Measurements from ENCODE around the gene RSPO4. TPM values are rescaled to one million over a fixed set of nuclear protein-coding genes. Genes with fewer than 3 reads are reported as not detected.

The RSPO4 gene
- polyA plus RNA-seq, 2 donors = 0.04 to 0.06 TPM

DNA sequence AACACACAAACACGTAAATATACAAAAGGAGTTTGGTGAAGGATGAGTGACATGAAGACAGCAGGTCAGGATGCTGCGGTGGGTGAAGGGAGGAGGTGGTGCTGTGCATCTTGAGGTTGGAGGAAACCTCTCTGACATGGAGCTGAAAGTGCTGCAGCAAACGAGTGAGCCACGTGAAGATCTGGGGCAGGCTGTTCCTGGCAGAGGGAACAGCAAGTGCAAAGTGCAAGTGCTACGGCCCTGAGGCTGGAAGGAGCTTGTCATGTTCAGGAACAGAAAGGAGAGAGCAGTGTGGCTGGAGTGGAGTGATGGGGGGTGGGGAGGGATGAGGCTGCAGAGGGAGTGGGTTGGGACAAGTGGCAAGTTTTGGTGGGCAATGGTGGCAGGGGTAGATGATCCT lies 61.2 kb downstream of the RSPO4 start:
- Histone ChIP-seq H3K27ac (ENCODE audit: low read depth in 2 of 2, low read length in 1 of 2) (no peak overlapping the region), H3K4me1 (ENCODE audit: control insufficient read depth in 2 of 2, insufficient read depth in 2 of 2, low read length in 1 of 2) (no peaks in the 10 kb centered on the region), H3K4me3 (ENCODE audit: low read depth in 1 of 2, low read length in 2 of 2) (no peak overlapping the region), H3K9me3 (ENCODE audit: control insufficient read depth in 2 of 2, insufficient read depth in 1 of 2, low read depth in 1 of 2, low read length in 1 of 2) (no peaks in the 10 kb centered on the region), H3K27me3 (ENCODE audit: control insufficient read depth in 1 of 2, insufficient read depth in 2 of 2, low read length in 2 of 2) (no peaks in the 10 kb centered on the region), H3K36me3 (ENCODE audit: control insufficient read depth in 2 of 2, insufficient read depth in 2 of 2, low read length in 1 of 2) (no peaks in the 10 kb centered on the region)
- WGBS, 2 donors = 66 to 74% methylated on average over 5 of the region's 5 CpGs

DNA sequence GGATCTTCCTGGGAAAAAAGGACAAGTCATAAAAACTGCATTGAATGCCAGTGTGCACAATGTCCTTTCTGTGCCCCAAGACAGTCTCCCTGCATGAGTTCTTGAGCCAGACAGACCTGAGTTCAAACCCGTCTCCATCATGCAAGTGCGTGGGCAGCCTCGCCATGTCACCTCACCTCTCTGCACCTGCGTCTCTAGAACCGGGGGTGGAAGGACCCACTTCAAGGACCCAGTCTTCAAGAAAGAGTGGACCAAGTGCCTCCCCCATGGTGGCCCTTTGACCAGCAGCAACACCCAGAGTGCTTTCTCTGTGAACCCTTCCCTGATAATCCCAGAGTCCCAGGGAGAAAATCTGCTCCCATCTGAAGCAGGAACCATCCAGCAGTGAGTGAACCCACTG lies 62.5 kb downstream of the RSPO4 start:
- Histone ChIP-seq H3K9me3 (ENCODE audit: control insufficient read depth in 2 of 2, insufficient read depth in 1 of 2, low read depth in 1 of 2, low read length in 1 of 2) (no peaks in the 10 kb centered on the region), H3K4me1 (ENCODE audit: control insufficient read depth in 2 of 2, insufficient read depth in 2 of 2, low read length in 1 of 2) (no peaks in the 10 kb centered on the region), H3K4me3 (ENCODE audit: low read depth in 1 of 2, low read length in 2 of 2) (no peak overlapping the region), H3K36me3 (ENCODE audit: control insufficient read depth in 2 of 2, insufficient read depth in 2 of 2, low read length in 1 of 2) (no peaks in the 10 kb centered on the region), H3K27me3 (ENCODE audit: control insufficient read depth in 1 of 2, insufficient read depth in 2 of 2, low read length in 2 of 2) (no peaks in the 10 kb centered on the region), H3K27ac (ENCODE audit: low read depth in 2 of 2, low read length in 1 of 2) (no peak overlapping the region)
- 89 to 95% methylated on average over 5 of the region's 5 CpGs for WGBS, 2 donors

GRCh38 chr20:934186-934840 lies 67.8 kb downstream of the RSPO4 start:
- 59 to 62% methylated on average over 9 of the region's 9 CpGs for WGBS, 2 donors
- H3K4me1 ChIP-seq (ENCODE audit: control insufficient read depth in 2 of 2, insufficient read depth in 2 of 2, low read length in 1 of 2) = no peaks in the 10 kb centered on the region
- no peaks in the 10 kb centered on the region for H3K27me3 ChIP-seq (ENCODE audit: control insufficient read depth in 1 of 2, insufficient read depth in 2 of 2, low read length in 2 of 2)

DNA sequence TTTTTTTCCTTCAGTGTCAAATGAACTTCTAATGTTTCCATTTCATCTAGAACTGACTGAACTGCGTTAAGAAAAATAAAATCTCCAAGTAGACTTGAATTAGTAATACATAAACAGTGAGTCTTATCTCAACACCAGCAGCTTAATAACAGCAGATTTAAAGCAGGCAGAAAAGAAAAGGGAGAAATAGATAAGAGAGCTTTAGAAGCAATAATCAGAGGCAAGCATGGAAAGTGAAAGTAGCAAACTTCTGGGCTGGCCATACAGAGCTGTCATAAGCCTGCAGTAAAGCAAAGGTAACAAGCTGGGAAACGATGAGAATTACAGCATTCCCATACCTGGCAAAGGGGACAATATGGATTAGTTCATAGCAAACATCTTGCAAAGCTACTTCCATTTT lies 69.1 kb downstream of the RSPO4 start:
- H3K27me3 ChIP-seq (ENCODE audit: control insufficient read depth in 1 of 2, insufficient read depth in 2 of 2, low read length in 2 of 2) = no peaks in the 10 kb centered on the region
- no peaks in the 10 kb centered on the region for H3K4me1 ChIP-seq (ENCODE audit: control insufficient read depth in 2 of 2, insufficient read depth in 2 of 2, low read length in 1 of 2)
- peaks cover 0 to 3% of the 10 kb centered on the region in 2 donors for H3K9me3 ChIP-seq (ENCODE audit: control insufficient read depth in 2 of 2, insufficient read depth in 1 of 2, low read depth in 1 of 2, low read length in 1 of 2)
- 82 to 86% methylated on average over 2 of the region's 2 CpGs for WGBS, 2 donors
- no peak overlapping the region for H3K4me3 ChIP-seq (ENCODE audit: low read depth in 1 of 2, low read length in 2 of 2)
- no peak overlapping the region for H3K27ac ChIP-seq (ENCODE audit: low read depth in 2 of 2, low read length in 1 of 2)
- H3K36me3 ChIP-seq (ENCODE audit: control insufficient read depth in 2 of 2, insufficient read depth in 2 of 2, low read length in 1 of 2) = no peaks in the 10 kb centered on the region

More at GRCh38 chr20:934186-934840, 67.8 kb downstream of the RSPO4 start:
- H3K27ac ChIP-seq (ENCODE audit: low read depth in 2 of 2, low read length in 1 of 2) = no peak overlapping the region
- H3K9me3 ChIP-seq (ENCODE audit: control insufficient read depth in 2 of 2, insufficient read depth in 1 of 2, low read depth in 1 of 2, low read length in 1 of 2) = peaks cover 0 to 3% of the 10 kb centered on the region in 2 donors
- H3K4me3 ChIP-seq (ENCODE audit: low read depth in 1 of 2, low read length in 2 of 2) = no peak overlapping the region
- H3K36me3 ChIP-seq (ENCODE audit: control insufficient read depth in 2 of 2, insufficient read depth in 2 of 2, low read length in 1 of 2) = no peaks in the 10 kb centered on the region

DNA sequence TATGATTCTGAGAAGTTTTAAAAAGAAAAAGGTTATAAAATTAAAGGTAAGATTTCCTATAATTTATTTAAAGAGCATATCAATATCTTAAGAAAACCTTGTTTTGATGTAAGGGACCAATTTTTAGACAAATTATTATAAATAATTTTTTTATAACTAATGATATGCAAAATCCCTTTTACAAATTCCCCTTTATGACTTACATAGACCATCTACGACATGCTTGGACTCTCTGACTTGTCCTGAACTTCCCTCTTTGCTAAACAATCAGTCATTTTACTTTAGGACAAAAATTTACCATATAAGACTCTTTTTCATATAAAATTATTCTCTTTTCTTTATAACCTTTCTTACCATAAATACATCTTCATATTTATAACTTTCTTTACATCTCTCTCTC lies 70.7 kb downstream of the RSPO4 start:
- Histone ChIP-seq H3K4me3 (ENCODE audit: low read depth in 1 of 2, low read length in 2 of 2) (no peak overlapping the region), H3K9me3 (ENCODE audit: control insufficient read depth in 2 of 2, insufficient read depth in 1 of 2, low read depth in 1 of 2, low read length in 1 of 2) (peaks cover 0 to 3% of the 10 kb centered on the region in 2 donors), H3K36me3 (ENCODE audit: control insufficient read depth in 2 of 2, insufficient read depth in 2 of 2, low read length in 1 of 2) (no peaks in the 10 kb centered on the region), H3K27ac (ENCODE audit: low read depth in 2 of 2, low read length in 1 of 2) (no peak overlapping the region), H3K4me1 (ENCODE audit: control insufficient read depth in 2 of 2, insufficient read depth in 2 of 2, low read length in 1 of 2) (no peaks in the 10 kb centered on the region), H3K27me3 (ENCODE audit: control insufficient read depth in 1 of 2, insufficient read depth in 2 of 2, low read length in 2 of 2) (no peaks in the 10 kb centered on the region)
- 39 to 68% methylated on average over 1 of the region's 1 CpG for WGBS, 2 donors

- Histone ChIP-seq H3K9me3 (ENCODE audit: control insufficient read depth in 2 of 2, insufficient read depth in 1 of 2, low read depth in 1 of 2, low read length in 1 of 2) (no peaks in the 10 kb centered on the region), H3K36me3 (ENCODE audit: control insufficient read depth in 2 of 2, insufficient read depth in 2 of 2, low read length in 1 of 2) (no peaks in the 10 kb centered on the region), H3K4me3 (ENCODE audit: low read depth in 1 of 2, low read length in 2 of 2) (no peak overlapping the region), H3K4me1 (ENCODE audit: control insufficient read depth in 2 of 2, insufficient read depth in 2 of 2, low read length in 1 of 2) (no peaks in the 10 kb centered on the region), H3K27ac (ENCODE audit: low read depth in 2 of 2, low read length in 1 of 2) (no peak overlapping the region), H3K27me3 (ENCODE audit: control insufficient read depth in 1 of 2, insufficient read depth in 2 of 2, low read length in 2 of 2) (no peaks in the 10 kb centered on the region)
- 70 to 73% methylated on average over 6 of the region's 6 CpGs for WGBS, 2 donors
These were observed 75.4 kb downstream of the RSPO4 start for GRCh38 chr20:926670-927069.

- Histone ChIP-seq H3K36me3 (ENCODE audit: control insufficient read depth in 2 of 2, insufficient read depth in 2 of 2, low read length in 1 of 2) (no peaks in the 10 kb centered on the region), H3K27ac (ENCODE audit: low read depth in 2 of 2, low read length in 1 of 2) (no peak overlapping the region), H3K9me3 (ENCODE audit: control insufficient read depth in 2 of 2, insufficient read depth in 1 of 2, low read depth in 1 of 2, low read length in 1 of 2) (no peaks in the 10 kb centered on the region), H3K4me3 (ENCODE audit: low read depth in 1 of 2, low read length in 2 of 2) (no peak overlapping the region), H3K4me1 (ENCODE audit: control insufficient read depth in 2 of 2, insufficient read depth in 2 of 2, low read length in 1 of 2) (no peaks in the 10 kb centered on the region), H3K27me3 (ENCODE audit: control insufficient read depth in 1 of 2, insufficient read depth in 2 of 2, low read length in 2 of 2) (no peaks in the 10 kb centered on the region)
- WGBS, 2 donors = 89 to 91% methylated on average over 9 of the region's 9 CpGs
These were observed 76.6 kb downstream of the RSPO4 start for GRCh38 chr20:925516-925915.

DNA sequence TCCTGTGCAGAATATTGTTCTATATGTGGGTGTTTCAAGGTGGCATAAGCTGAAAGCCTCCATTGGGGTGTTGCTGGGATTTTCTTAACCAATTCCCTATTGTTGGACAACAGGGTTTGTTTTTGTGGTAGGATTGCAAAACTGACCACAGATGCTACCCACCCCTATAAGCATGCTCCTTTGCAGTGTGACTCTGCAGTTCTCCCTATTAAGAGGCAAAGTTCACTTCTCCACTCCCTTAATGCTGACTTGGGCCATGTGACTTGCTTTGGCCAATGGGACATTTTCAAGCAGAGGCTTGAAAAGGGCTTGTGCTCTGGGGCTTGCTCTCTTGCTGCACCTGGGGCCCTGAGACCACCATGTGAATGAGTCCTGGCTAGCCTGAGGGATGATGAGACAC lies 77.5 kb downstream of the RSPO4 start:
- no peaks in the 10 kb centered on the region for H3K27me3 ChIP-seq (ENCODE audit: control insufficient read depth in 1 of 2, insufficient read depth in 2 of 2, low read length in 2 of 2)
- no peaks in the 10 kb centered on the region for H3K36me3 ChIP-seq (ENCODE audit: control insufficient read depth in 2 of 2, insufficient read depth in 2 of 2, low read length in 1 of 2)
- H3K4me1 ChIP-seq (ENCODE audit: control insufficient read depth in 2 of 2, insufficient read depth in 2 of 2, low read length in 1 of 2) = no peaks in the 10 kb centered on the region
- H3K4me3 ChIP-seq (ENCODE audit: low read depth in 1 of 2, low read length in 2 of 2) = no peak overlapping the region
- H3K9me3 ChIP-seq (ENCODE audit: control insufficient read depth in 2 of 2, insufficient read depth in 1 of 2, low read depth in 1 of 2, low read length in 1 of 2) = no peaks in the 10 kb centered on the region
- no peak overlapping the region for H3K27ac ChIP-seq (ENCODE audit: low read depth in 2 of 2, low read length in 1 of 2)

DNA sequence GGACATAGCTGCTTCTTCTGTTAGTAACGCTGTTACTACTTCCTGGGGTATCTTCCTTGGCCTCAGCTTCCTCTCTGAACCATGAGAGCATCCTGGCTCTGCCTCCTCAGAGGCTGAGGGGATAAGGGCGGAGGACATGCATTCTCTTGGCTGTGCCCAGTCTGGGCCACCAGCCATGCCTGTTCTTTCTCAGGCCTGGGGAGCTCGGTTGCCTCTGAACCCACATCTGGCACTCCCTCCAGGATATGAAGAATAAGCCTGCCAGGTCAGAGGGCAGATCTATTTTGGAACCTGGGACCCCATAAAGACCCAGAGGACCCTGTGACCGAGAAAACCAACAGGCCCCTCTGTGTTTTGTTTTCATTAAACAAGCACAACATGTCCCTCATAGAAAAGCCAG lies 79.3 kb downstream of the RSPO4 start:
- Histone ChIP-seq H3K27ac (ENCODE audit: low read depth in 2 of 2, low read length in 1 of 2) (no peak overlapping the region), H3K4me1 (ENCODE audit: control insufficient read depth in 2 of 2, insufficient read depth in 2 of 2, low read length in 1 of 2) (no peaks in the 10 kb centered on the region), H3K4me3 (ENCODE audit: low read depth in 1 of 2, low read length in 2 of 2) (no peak overlapping the region), H3K9me3 (ENCODE audit: control insufficient read depth in 2 of 2, insufficient read depth in 1 of 2, low read depth in 1 of 2, low read length in 1 of 2) (no peaks in the 10 kb centered on the region), H3K27me3 (ENCODE audit: control insufficient read depth in 1 of 2, insufficient read depth in 2 of 2, low read length in 2 of 2) (no peaks in the 10 kb centered on the region), H3K36me3 (ENCODE audit: control insufficient read depth in 2 of 2, insufficient read depth in 2 of 2, low read length in 1 of 2) (no peaks in the 10 kb centered on the region)
- 54 to 58% methylated on average over 4 of the region's 4 CpGs for WGBS, 2 donors

- no peak overlapping the region for H3K4me3 ChIP-seq (ENCODE audit: low read depth in 1 of 2, low read length in 2 of 2)
- H3K27me3 ChIP-seq (ENCODE audit: control insufficient read depth in 1 of 2, insufficient read depth in 2 of 2, low read length in 2 of 2) = no peaks in the 10 kb centered on the region
- H3K36me3 ChIP-seq (ENCODE audit: control insufficient read depth in 2 of 2, insufficient read depth in 2 of 2, low read length in 1 of 2) = no peaks in the 10 kb centered on the region
- H3K9me3 ChIP-seq (ENCODE audit: control insufficient read depth in 2 of 2, insufficient read depth in 1 of 2, low read depth in 1 of 2, low read length in 1 of 2) = no peaks in the 10 kb centered on the region
- 89 to 93% methylated on average over 5 of the region's 5 CpGs for WGBS, 2 donors
- H3K4me1 ChIP-seq (ENCODE audit: control insufficient read depth in 2 of 2, insufficient read depth in 2 of 2, low read length in 1 of 2) = no peaks in the 10 kb centered on the region
- H3K27ac ChIP-seq (ENCODE audit: low read depth in 2 of 2, low read length in 1 of 2) = no peak overlapping the region
These were observed 81.0 kb downstream of the RSPO4 start for GRCh38 chr20:921068-921467.
